Posterior cingulate gyrus (tissue), 11 donors: ENCODE results near the gene ADAMTS7.
A peak's percentile ranks its signal among the peaks of the same experiment; 100 is the strongest.
"Not testable (repeated sequence)": the region's sequence is repeated elsewhere in the genome, so short reads cannot be mapped to it uniquely, and the experiment has no call there.

Experiments
- DNase-seq, 10 donors: peaks; one replicate each; pipeline versions ENCODE4 v3.0.0 to v3.0.0-alpha.2; 2020 to 2021; ENCODE audit warnings: mixed read lengths in 3 of 10
- intact Hi-C: fragments of 100-400 bp; cut with DNase I; formaldehyde crosslinking; loops from one replicate; pipeline ENCODE4 v1.15.1; 2023

The ADAMTS7 gene

DNA sequence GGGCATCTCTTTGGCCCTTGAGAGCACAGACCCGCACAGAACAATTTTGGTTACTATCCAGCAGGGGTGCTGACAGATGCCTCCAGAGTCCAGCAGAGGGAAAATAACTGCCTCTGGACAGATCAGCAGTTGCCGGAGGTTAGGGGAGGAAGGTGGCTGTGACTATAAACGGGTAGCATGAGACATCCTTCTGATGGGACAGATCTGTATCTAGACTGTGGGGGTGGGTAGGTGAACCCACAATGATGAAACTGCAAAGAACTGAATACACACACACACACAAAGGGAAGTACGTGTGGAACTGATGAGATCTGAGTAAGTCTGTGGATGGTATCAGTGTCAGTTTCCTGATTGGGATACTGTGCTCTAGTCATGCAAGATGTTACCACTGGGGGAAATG is 21.2 kb downstream of the ADAMTS7 start:
- intact Hi-C loops = no loop called here
- no peak for DNase-seq

DNA sequence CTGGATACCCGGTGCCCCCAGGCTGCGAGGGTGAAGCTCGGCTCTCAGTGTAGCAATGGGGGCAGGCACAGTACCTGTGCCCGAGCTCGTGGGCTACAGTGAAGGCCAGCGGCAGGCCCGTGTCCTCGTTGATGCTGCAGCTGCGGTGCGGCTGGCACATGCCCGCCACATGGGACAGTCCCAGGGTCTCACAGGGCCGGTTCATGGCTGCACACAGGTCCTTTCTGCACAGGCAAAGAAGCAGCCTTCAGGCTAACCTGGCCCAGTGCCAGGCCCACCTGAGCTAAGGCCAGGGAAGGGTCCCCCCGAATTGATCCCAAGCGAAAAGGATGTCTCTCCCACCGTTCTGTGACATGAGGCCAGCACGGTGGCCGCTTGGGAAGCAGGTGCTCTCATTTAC is 21.6 kb downstream of the ADAMTS7 start:
- intact Hi-C loops = no loop called here
- peak in 3 of 10 donors; percentile 55 to 79 (median 59) for DNase-seq

DNA sequence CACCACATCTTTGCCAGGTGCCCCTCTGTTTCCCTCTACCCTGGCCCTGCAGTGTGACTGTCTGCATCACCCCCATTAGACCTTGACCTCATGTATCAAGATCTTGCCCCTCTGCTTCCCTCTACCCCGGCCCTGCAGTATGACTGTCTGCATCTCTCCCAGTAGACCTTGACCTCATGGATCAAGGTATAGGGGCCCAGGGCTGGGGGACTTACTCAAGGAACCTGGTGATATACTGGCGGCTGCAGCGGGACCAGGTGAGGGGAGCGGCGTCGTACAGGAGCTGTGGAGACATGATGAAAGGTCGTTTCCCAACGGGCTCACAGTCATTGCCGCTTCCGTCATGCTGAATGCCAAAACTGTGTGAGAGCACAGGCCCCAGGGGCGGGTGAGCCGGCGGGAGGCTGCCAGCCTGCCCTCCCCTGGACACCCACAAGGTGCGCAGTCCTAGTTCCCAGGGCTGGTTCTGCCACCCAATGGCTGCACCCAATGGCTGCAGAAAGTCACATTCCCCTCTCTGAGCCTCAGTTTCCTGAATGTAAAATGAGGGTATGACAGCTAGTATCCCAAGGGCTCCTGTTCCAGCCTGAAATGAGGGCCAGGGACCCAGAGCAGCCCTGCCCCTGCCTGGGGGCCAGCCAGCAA is 23.1 kb downstream of the ADAMTS7 start:
- DNase-seq = peak in 3 of 10 donors; percentile 52 to 64 (median 62)
- intact Hi-C loops = no loop called here

DNA sequence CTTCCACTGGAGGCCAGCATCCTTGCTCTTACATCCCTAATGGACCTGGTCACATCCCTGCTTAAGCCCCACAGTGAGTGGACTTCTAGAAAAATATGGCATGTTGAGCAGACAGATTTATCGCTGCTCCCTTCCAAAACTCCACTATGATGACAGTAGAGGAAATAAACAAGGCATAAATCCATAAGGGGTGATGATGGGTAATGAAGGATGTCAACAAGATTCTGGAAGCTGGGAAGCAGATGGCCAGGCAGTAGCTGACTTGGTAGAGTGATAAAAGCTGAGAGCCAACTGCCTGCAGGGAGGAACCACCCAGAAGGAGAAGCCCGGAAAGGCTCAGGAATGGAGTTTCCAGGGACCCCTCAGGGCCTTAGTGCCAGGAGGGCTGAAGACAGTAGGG is 28.9 kb downstream of the ADAMTS7 start:
- intact Hi-C loops = not testable (repeated sequence)
- peak in 2 of 10 donors; percentile 9 to 24 for DNase-seq

DNA sequence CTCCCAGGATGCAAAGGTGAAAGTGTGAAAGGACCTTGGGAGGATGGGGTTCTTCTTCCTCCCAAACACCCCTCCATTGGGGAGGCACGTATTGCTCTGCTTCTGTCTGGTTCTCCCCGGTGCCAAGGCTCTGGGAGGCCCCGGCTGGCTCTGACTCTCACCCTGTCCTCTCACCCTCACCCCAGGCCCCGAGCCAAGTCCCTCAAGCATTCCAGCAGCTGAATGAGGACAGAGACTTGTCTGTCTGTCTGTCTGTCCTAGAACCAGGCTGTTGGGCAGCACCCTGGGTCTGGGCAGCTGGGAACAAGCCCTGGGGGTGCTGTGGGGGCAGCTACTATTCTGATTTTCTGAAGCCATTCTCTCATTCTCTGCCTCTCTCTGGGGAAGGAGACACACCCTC is 29.9 kb downstream of the ADAMTS7 start:
- DNase-seq = peak in 1 of 10 donors; percentile 43
- intact Hi-C loops = not testable (repeated sequence)

DNA sequence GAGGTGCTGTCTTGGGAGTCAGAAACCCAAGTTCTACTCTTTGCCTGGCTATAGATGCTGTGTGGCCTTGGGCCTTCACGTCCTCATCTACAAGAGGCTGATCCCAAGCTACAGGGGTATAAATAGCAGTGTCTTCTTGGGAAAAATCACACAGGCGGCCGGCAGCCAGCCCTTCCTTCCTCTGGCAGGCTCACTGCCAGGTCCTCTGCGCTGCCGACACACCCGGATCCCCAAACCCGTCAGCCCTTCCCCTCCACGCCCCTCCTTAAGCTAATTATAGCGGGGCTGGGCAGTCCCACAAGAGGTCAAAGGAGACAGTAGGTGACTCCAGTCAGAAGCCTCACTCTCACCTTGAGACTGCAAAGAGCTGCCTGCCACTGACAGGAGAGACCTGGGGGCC is 31.3 kb downstream of the ADAMTS7 start:
- intact Hi-C loops = not testable (repeated sequence)
- DNase-seq = peak in 1 of 10 donors; percentile 8

DNA sequence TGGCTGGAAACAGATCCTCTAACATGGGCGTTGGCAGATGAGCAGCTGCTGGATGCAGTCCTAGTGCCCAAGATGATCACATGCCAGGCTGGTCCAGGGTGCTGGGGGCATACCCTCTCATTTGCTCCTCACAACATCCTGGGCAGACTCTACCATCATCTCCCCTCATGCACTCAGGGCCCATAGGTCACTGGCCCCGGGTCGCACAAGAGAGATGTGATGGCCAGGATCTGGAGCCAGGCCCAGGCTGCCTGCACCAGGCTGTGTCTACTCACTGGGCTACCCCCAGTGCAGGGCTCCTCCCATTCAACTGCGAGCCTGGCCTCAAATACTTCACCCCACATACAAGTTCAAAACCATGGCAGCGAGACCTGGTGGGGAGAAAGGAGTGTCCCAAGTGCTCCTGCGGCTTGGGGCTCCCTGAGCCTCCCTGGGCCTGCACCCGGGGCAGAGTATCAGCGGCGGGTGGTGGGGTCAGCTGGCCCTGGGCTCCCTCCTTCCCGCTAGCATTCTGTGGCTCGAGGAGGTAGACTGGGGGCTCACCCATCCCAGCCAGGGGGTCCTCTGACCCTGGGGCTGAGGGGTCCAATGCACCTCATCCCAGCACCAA is 32.0 kb downstream of the ADAMTS7 start:
- intact Hi-C loops = not testable (repeated sequence)
- peak in 3 of 10 donors; percentile 47 to 76 (median 54) for DNase-seq

DNA sequence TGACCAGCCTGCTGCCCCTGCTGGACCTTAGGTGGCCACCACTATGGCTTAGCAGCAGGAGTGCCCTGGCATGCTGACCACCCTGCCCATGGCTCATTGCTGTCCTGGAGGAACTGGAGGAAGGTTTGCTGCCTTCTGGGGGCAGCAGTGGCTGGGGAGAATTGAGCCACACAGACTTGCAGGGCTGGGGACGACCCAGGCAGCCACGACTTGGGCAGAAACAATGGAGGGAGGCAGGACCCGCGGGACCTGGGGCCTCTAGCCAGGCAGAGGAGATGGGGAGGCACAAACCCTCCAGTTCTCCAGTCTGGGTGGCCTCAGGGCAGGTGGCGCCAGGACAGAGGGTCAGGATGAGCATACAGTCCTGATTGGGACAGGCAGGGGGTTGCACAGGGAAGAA is 32.8 kb downstream of the ADAMTS7 start:
- intact Hi-C loops = no loop called here
- DNase-seq = peak in 2 of 10 donors; percentile 64 to 66

DNA sequence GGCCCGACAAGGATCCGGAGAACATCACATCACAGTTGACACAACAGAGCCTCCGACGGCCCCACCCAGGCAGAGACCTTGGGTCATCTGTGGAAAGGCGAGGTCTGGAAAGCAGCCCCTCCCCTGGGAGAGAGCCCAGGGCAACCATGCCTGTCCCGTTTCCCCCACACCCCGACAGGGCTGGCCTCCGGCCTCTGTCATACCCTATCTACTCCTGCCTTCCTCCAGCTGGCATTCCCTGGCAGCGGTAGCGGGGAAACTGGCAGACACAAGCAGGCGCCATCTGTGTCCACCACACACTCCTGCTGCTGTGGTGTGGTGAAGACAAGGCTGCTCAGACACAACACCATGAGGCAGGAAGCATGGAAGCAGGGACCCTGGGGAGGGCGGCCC is 33.3 kb downstream of the ADAMTS7 start:
- intact Hi-C loops = not testable (repeated sequence)
- peak; percentile 34 to 96 (median 64) for DNase-seq

DNA sequence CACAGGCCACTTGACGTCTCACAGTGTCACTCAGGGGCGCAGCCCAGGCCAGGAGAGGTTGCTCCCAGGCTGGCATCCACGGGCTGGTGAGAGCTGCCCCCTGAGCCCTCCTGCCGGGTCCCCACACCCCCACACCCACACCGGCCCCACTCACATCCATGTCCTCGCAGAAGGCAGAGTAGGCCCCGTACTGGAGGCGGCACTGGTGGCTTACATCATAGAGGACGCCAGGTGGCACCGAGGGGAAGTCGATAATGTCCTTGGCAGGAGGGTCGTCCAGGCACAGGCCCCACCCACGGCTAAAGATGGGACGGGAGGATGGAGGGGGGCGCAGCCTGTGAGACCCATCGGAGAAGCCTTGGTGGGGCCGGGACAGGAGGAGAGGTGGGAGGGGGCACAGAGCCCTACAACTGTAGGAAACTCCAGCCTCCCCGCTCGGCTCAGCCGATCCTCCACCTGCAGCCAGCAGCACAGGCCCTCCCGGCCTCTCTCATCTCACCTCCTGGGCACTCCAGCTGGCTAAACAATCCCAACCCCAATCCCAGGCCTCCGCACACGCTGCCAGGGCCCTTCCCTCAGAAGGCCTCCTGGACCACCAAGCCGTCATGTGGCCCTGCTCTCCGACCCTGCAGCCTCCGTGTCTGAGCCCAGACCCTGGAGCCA is 33.8 kb downstream of the ADAMTS7 start:
- intact Hi-C loops = not testable (repeated sequence)
- peak in 2 of 10 donors; percentile 55 to 66 for DNase-seq

DNA sequence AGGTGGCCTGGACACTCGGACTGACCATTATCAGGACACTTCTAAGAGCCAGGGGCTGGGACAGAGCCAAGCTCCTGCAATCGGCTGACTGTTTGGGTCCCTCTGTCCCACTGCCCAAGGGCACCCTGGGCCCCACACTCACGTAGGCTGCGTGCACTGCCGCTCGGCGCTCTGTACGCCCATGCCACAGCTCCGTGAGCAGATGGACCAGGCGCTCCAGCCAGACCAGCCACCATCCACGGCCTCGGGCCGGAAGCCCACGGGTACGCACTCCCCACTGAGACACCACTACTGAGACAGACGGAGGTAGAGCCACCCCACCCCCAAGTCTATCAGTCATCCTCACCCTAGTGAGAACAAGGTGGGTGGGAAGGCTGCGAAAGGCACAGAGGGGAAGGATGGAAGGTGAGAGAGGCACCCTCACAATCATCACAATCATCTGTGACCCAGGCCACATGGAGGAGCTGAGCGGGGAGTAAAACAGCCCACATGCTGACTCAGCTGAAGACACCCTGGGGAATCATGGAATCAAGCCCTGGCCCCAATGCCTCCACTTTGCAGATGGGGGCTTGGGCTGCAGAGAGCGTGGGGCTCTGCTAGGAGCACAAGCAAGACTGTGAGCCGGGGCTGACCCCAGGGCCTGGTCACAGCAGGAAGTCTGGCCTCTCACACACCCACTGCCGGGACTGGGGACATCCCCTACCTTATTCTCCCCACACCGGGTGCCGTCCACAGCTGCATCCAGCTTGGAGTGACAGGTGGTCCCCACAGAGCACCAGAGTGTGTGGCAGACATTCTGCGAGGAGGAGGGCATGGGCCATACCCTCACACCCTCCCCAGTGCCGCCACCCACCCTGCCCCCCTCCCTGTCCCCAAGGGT is 35.0 kb downstream of the ADAMTS7 start:
- peak in 3 of 10 donors; percentile 35 to 76 (median 74) for DNase-seq
- intact Hi-C loops = not testable (repeated sequence)

DNA sequence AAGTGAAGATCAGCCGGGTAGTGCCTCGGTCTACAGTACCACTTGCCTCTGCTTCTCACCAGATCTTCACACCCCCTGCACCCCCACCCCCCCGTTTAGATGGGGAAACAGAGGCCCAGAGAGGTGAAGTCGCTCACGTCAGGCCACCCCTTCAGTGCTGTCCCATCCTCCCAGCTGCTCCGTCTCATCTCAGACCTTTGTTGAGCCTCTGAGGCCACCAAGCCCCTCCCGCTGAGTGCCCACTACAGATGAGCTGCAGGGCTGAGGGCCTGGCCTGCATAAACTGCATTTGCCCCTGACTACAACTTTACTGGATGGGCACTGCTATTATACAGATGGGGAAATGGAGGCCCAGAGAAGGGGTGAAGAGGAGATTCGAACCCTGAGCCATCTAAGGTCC is 35.8 kb downstream of the ADAMTS7 start:
- peak in 2 of 10 donors; percentile 26 to 32 for DNase-seq

DNA sequence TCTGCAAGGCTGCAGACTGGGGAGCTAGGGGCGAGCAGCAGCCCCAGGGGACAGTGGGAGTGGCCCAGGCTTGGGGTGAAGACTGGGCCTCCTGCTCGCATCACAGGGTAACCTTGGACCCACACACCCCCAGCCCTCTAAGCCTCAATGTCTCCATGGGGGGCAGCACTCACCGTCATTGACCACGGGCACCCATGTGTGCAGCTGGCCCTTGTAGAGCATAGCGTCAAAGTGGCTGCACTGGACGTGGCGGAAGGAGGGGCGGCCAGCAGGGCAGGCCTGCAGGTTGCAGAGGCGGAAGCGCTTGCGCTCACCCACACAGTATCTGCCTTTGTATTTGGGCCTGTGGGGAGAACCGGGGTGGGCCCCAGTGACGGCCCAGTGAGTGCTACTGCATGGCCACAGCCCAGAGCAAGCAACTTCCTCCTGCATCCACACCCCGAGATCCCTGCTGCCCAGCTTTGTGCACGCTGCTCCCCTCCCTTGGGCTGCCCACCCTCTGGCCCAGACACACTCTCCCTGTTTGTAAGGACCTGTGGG is 36.7 kb downstream of the ADAMTS7 start:
- intact Hi-C loops = not testable (repeated sequence)
- DNase-seq = peak in 2 of 10 donors; percentile 64 to 72

More for the DNA sequence above, 35.8 kb downstream of the ADAMTS7 start:
- intact Hi-C loops = no loop called here

DNA sequence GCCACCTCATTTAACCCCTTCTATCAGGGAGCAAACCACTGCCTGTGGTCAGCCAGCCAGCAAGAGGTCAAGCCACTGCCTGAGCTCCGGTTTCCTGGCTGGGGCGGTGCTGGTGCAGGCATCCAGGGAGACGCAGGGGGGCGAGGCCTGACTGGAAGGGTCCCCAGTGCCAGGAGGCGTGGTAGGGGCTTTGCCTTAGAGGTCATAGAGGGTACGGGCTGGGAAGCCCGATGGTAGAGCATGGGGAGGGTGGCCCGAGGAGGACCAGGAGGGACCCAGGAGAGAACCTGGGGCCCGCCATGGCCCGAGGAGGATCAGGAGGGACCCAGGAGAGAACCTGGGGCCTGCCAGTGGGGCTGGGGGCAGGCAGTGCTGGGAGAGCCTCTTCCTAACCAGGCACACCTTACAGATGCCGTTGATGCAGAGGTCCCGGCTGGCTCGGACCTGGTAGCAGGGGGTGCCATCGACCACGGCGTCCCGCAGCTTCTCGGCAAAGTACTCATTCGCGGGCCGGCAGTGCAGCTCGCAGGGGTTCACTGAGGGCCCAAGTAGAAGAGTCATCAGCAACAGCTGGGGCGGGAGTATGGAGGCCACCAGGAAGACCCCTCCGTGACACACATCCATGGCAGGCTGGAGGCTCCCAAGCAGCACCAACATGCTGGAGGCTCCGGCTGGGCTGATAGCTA is 37.4 kb downstream of the ADAMTS7 start:
- peak in 2 of 10 donors; percentile 73 to 76 for DNase-seq
- intact Hi-C loops = not testable (repeated sequence)

DNA sequence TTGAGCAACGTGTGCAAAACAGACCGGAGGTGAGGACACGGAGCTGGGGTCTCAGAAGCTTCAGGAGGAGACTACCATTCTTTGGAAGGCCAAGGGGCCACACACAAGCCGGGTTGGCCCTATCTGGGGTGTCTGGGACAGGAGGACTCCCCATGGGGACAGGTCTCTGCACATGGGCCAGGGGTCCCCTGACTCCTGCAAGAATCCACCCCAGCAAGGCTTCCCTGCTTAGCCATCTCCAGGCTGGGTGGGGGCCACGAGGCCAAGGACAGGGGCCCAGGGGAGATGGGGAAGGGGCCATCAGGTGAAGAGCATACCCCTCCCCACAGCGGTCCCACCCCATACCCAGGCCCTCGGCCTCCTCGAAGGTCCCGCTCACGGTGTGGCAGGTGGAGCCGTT is 38.5 kb downstream of the ADAMTS7 start:
- intact Hi-C loops = no loop called here
- DNase-seq = peak in 2 of 10 donors; percentile 66 to 72

DNA sequence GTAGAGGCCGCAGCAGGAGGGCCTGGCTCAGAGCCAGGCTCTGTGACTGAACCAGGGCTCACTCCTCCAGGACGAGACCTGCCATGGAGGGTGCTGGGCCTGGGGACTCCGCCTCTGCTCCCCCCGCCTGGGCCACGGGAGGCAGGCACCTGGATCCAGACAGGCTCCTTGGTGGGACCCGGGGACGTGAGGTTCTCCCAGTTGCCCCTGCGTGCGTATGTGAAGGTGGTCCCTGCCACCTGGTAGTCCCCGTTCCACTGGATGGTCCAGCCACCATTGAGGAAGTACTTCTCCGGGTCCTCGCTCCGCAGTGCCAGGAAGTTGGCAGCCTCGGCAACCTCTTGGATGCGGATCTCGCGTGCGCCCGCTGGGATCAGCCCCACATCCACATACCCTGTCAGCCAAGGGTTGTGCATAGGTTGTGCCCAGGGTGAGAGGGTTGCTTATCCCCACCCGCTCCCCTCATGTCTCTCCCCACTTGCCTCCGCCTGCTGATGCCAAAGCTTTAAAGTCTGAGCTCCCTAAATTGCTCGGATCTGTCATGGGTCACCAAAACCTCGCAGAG is 39.7 kb downstream of the ADAMTS7 start:
- DNase-seq = peak in 3 of 10 donors; percentile 58 to 77 (median 69)

DNA sequence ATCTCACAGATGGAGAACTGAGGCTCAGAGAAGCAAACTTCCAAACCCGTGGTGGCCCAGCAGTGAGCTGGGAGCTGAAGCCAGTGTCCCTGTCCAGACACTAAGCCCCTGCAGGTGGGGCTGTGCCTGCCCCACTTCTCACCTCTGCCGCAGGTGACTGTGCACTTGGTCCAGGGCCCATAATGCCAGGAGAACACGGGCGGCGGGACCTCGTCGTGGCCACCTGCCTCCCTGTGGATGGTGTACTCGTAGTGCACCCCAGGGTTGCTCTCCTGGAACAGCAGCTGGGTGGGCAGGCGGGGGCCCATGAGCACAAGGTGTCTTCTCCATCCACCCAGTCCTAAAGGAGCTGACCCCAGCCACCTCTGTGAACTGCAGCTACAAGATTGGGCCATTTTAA is 40.2 kb downstream of the ADAMTS7 start:
- DNase-seq = peak in 2 of 10 donors; percentile 48 to 55

More for the DNA sequence above, 39.7 kb downstream of the ADAMTS7 start:
- intact Hi-C loops = not testable (repeated sequence)

DNA sequence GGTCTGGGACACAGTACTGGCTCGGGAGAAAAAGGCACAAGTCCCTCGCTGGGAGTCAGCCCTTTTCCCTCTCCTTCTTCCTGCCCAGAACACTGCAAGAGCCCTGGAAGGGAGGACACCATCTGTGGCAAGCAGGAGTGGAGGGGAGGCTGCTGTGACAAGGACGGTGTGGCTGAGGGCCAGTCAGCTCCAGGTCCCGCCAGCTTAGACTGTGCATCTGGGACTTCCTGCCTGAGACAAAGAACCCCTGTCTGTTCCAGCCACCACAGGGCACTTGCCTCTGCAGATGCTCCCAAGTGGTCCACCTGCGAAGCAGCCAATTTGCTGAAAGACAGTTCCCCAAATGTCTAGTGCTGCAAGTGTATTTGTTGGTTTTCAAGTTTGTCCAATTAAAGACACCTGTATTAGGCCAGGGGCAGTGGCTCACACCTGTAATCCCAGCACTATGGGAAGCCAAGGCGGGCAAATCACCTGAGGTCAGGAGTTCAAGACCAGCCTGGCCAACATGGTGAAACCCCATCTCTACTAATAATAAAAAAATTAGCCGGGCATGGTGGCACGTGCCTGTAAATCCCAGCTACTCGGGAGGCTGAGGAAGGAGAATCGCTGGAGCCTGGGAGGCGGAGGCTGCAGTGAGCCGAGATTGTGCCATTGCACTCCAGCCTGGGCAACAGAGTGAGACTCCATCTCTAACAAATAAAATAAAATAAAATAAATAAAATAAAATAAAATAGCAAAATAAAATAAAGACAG is 41.6 kb downstream of the ADAMTS7 start:
- intact Hi-C loops = not testable (repeated sequence)
- DNase-seq = peak in 3 of 10 donors; percentile 53 to 81 (median 59)

More for the DNA sequence above, 40.2 kb downstream of the ADAMTS7 start:
- intact Hi-C loops = not testable (repeated sequence)
